ENCODE measurements around the gene USP17L28. TPM values are rescaled to one million over a fixed set of nuclear protein-coding genes. Genes with fewer than 3 reads are reported as not detected.
"Not testable (repeated sequence)": the region's sequence is repeated elsewhere in the genome, so short reads cannot be mapped to it uniquely, and the experiment has no call there.

Gene USP17L28
- total RNA-seq, result not detected
- long read RNA-seq, result 0 reads

DNA sequence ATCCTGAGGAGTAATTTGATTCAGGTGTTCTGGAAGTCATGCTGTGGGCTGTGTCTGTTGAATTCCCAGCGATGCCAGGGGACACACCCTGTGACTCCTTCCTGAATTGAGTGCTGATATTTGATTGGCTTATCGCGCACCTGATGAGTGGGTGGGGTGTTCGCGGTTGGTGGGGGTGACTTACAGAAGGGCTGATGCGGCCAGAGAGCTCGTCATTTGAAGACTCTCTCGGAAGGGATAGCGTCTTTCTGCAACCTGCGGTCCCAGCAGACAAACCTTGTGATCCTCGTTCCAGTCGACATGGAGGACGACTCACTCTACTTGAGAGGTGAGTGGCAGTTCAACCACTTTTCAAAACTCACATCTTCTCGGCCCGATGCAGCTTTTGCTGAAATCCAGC, at the start of gene USP17L28:
Gene USP17L28, plus strand, starts transcription at position 301 of the 400 bp plus-strand sequence. Its CDS starts 0 bp downstream, at position 301.
- intact Hi-C loops (cut with DNase I), result not testable (repeated sequence)

GRCh38 chr4:9324191-9324590, 24.5 kb upstream of the USP17L28 start:
- DNase-seq (ENCODE audit: low spot score); intact Hi-C loops (cut with DNase I): not testable (repeated sequence)

More for the DNA sequence above, at the start of gene USP17L28:
- DNase-seq (ENCODE audit: low spot score), result not testable (repeated sequence)

- intact Hi-C loops (cut with DNase I); DNase-seq (ENCODE audit: low spot score): not testable (repeated sequence)
These were observed 23.8 kb upstream of the USP17L28 start, which contains the start of gene USP17L24 for GRCh38 chr4:9324865-9325264. TSS of gene USP17L24 (plus strand) at chr4:9325165. CDS start at chr4:9325165, 0 bp downstream.

DNA sequence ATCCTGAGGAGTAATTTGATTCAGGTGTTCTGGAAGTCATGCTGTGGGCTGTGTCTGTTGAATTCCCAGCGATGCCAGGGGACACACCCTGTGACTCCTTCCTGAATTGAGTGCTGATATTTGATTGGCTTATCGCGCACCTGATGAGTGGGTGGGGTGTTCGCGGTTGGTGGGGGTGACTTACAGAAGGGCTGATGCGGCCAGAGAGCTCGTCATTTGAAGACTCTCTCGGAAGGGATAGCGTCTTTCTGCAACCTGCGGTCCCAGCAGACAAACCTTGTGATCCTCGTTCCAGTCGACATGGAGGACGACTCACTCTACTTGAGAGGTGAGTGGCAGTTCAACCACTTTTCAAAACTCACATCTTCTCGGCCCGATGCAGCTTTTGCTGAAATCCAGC, 19.1 kb upstream of the USP17L28 start, which contains the start of gene USP17L25:
Gene USP17L25, plus strand, starts transcription at position 301 of the 400 bp plus-strand sequence. Its CDS starts 0 bp downstream, at position 301.
- intact Hi-C loops (cut with DNase I); DNase-seq (ENCODE audit: low spot score): not testable (repeated sequence)

GRCh38 chr4:9334358-9334757, 14.3 kb upstream of the USP17L28 start, which contains the start of gene USP17L26:
TSS of gene USP17L26 (plus strand) at chr4:9334658. CDS start at chr4:9334658, 0 bp downstream.
- intact Hi-C loops (cut with DNase I); DNase-seq (ENCODE audit: low spot score): not testable (repeated sequence)

GRCh38 chr4:9339103-9339502, 9.6 kb upstream of the USP17L28 start, which contains the start of gene USP17L5:
TSS of gene USP17L5 (plus strand) at chr4:9339403. CDS start at chr4:9339403, 0 bp downstream.
- DNase-seq (ENCODE audit: low spot score); intact Hi-C loops (cut with DNase I): not testable (repeated sequence)

DNA sequence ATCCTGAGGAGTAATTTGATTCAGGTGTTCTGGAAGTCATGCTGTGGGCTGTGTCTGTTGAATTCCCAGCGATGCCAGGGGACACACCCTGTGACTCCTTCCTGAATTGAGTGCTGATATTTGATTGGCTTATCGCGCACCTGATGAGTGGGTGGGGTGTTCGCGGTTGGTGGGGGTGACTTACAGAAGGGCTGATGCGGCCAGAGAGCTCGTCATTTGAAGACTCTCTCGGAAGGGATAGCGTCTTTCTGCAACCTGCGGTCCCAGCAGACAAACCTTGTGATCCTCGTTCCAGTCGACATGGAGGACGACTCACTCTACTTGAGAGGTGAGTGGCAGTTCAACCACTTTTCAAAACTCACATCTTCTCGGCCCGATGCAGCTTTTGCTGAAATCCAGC, 4.8 kb upstream of the USP17L28 start, which contains the start of gene USP17L27:
Gene USP17L27, plus strand, starts transcription at position 301 of the 400 bp plus-strand sequence. Its CDS starts 0 bp downstream, at position 301.
- DNase-seq (ENCODE audit: low spot score); intact Hi-C loops (cut with DNase I): not testable (repeated sequence)

GRCh38 chr4:9350866-9351265, 2.2 kb downstream of the USP17L28 start:
- intact Hi-C loops (cut with DNase I), result not testable (repeated sequence)

GRCh38 chr4:9353338-9353737, 4.6 kb downstream of the USP17L28 start, which contains the start of gene USP17L29:
TSS of gene USP17L29 (plus strand) at chr4:9353638. CDS start at chr4:9353638, 0 bp downstream.
- not testable (repeated sequence) for DNase-seq (ENCODE audit: low spot score)

More at GRCh38 chr4:9350866-9351265, 2.2 kb downstream of the USP17L28 start:
- DNase-seq (ENCODE audit: low spot score), result not testable (repeated sequence)

DNA sequence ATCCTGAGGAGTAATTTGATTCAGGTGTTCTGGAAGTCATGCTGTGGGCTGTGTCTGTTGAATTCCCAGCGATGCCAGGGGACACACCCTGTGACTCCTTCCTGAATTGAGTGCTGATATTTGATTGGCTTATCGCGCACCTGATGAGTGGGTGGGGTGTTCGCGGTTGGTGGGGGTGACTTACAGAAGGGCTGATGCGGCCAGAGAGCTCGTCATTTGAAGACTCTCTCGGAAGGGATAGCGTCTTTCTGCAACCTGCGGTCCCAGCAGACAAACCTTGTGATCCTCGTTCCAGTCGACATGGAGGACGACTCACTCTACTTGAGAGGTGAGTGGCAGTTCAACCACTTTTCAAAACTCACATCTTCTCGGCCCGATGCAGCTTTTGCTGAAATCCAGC, 14.1 kb downstream of the USP17L28 start, which contains the start of gene USP17L30:
Gene USP17L30, plus strand, starts transcription at position 301 of the 400 bp plus-strand sequence. Its CDS starts 0 bp downstream, at position 301.
- DNase-seq (ENCODE audit: low spot score); intact Hi-C loops (cut with DNase I): not testable (repeated sequence)

More at GRCh38 chr4:9353338-9353737, 4.6 kb downstream of the USP17L28 start, which contains the start of gene USP17L29:
- intact Hi-C loops (cut with DNase I), result not testable (repeated sequence)

DNA sequence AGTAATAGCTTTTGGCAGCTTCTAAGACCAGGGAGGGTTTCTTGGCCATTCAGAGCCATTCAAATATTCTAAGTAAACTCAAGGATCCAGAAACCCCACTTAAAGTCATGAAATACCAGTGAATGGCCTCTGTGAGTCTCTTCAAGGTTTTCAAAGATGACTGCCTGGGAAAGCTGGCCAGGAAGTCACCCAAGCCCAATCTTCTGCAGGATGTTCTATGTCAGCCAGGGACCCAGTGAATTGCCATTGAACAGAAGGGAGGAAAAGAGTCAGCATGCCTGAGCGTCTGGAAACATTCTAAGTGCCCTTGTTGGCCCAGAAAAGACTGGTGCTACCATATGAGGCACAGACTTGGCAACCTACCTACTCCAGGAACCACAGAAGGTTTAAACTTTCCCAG, 31.2 kb downstream of the USP17L28 start:
- intact Hi-C loops (cut with DNase I); DNase-seq (ENCODE audit: low spot score): not testable (repeated sequence)

DNA sequence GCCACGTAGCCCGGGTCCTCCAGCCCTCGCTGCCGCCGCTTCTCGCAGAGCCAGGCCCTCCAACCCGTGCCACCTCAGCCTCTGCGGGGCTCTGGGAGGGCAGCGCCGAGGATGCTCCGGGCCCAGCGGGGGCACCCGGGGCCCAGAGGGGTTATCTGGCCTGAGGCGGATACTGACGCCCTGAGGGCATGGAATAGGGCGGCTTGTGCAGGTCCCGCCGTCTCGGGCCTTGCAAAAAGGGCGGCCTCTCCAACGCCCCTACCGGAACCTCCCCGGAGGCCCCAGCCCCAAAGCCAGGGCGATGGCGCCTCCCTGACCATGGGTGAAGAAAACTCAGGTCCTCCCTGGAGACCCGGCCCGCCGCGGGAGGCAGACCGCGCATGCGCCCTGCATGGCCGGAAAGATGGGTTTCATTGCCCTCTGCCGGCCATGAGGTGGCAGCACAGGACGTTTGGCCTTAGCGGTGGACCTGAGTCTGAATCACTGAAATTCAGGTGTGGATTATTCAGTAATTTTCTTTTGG, 32.4 kb downstream of the USP17L28 start:
- DNase-seq (ENCODE audit: low spot score); intact Hi-C loops (cut with DNase I): not testable (repeated sequence)

DNA sequence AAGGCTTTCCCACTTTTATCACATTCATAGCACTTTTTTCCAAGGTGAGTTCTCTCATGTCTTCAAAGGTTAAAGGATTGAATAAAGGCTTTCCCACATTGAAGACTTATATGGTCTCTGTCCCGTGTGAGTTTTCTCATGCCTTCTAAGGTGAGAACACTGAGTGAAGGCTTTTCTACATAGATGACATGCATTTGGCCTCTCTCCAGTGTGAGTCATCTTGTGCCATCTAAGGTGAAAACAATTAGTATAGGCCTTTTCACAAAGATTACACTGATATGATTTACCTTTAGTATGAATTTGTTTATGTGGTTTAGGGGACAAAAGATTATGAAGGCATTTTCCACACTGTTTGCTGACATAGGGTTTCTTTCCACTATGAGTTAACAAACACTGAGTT, 35.4 kb downstream of the USP17L28 start:
- DNase-seq (ENCODE audit: low spot score), result no peak
- intact Hi-C loops (cut with DNase I), result no loop called here

DNA sequence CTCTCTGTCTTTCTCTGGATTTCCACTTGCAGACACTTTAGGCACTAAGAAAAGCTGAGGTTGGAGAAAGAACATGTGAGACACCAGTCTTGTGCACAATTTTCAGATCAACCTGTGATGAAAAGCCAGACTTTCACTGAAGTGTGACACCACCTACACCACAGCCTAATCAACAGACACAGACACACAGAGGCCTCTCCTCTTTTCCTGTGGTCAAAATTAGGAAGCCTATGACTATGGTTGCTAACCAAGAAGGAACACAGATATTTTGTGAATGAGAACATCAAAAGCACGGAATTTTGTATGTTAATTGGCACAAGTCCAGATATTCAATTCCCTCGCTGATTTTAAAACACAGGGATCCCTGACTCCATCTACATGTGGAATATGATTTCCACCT, 40.3 kb downstream of the USP17L28 start:
- intact Hi-C loops (cut with DNase I); DNase-seq (ENCODE audit: low spot score): not testable (repeated sequence)

Other genes with a start within 250 kb of the USP17L28 start
- not detected for gene FAM90A26, start 178.5 kb upstream of the USP17L28 start, total RNA-seq
- gene USP17L10, start 138.2 kb upstream of the USP17L28 start, total RNA-seq, result not detected
- gene USP17L11, start 133.5 kb upstream of the USP17L28 start, total RNA-seq, result not detected
- not detected for gene USP17L12, start 128.7 kb upstream of the USP17L28 start, total RNA-seq
- not detected for gene USP17L13, start 124.0 kb upstream of the USP17L28 start, total RNA-seq
- not detected for gene USP17L15, start 114.5 kb upstream of the USP17L28 start, total RNA-seq
- gene USP17L17, start 105.0 kb upstream of the USP17L28 start, total RNA-seq, result not detected
- gene USP17L18, start 100.3 kb upstream of the USP17L28 start, total RNA-seq, result not detected
- gene USP17L19, start 95.5 kb upstream of the USP17L28 start, total RNA-seq, result not detected
- gene USP17L20, start 90.8 kb upstream of the USP17L28 start, total RNA-seq, result not detected
- gene USP17L21, start 86.0 kb upstream of the USP17L28 start, total RNA-seq, result not detected
- gene USP17L22, start 81.3 kb upstream of the USP17L28 start, total RNA-seq, result not detected
- not detected for gene USP17L24, start 23.7 kb upstream of the USP17L28 start, total RNA-seq
- gene USP17L25, start 19.0 kb upstream of the USP17L28 start, total RNA-seq, result not detected
- not detected for gene USP17L26, start 14.2 kb upstream of the USP17L28 start, total RNA-seq
- gene USP17L5, start 9.5 kb upstream of the USP17L28 start, total RNA-seq, result not detected
- not detected for gene USP17L27, start 4.7 kb upstream of the USP17L28 start, total RNA-seq
- not detected for gene USP17L29, start 4.7 kb downstream of the USP17L28 start, total RNA-seq
- gene USP17L30, start 14.2 kb downstream of the USP17L28 start, total RNA-seq, result not detected
- gene DEFB131A, start 95.5 kb downstream of the USP17L28 start, total RNA-seq, result not detected

All from cardiac septum (tissue), 1 donor.